GM23338 (cell line): ENCODE results near the gene RAB2B. TPM values are rescaled to one million over a fixed set of nuclear protein-coding genes. Genes with fewer than 3 reads are reported as not detected.

Experiments
- ATAC-seq: fragments of 200-7000 bp; cut with Tn5 transposase; 3 replicates; pipeline ENCODE4 v1.9.1; 2020
- DNase-seq: peaks from one replicate; pipeline ENCODE4 v3.0.0-alpha.2; 2015; ENCODE audit warnings: low spot score
- H2AFZ ChIP-seq: fragments of 200-600 bp; sonication (generic); 2 replicates; pipeline ENCODE4 v1.8.0; 2016; ENCODE audit warnings: antibody characterized with exemption, mild to moderate bottlenecking, moderate library complexity
- H3F3A ChIP-seq: fragments of 200-600 bp; sonication (generic); replicated peaks from 2 replicates; pipeline ENCODE4 v1.8.0; 2017; ENCODE audit warnings: antibody characterized with exemption, mixed run types, low read depth
- H3K27ac ChIP-seq: fragments of 200-600 bp; sonication (generic); 2 replicates; pipeline ENCODE4 v1.6.1; 2016; ENCODE audit warnings: low read depth
- H3K27me3 ChIP-seq: fragments of 200-600 bp; sonication (generic); 2 replicates; pipeline ENCODE4 v1.8.0; 2016; ENCODE audit warnings: mild to moderate bottlenecking, mixed run types, moderate library complexity; ENCODE audit not compliant: insufficient read depth
- H3K36me3 ChIP-seq: fragments of 200-600 bp; sonication (generic); 2 replicates; pipeline ENCODE4 v1.8.0; 2016; ENCODE audit warnings: mild to moderate bottlenecking; ENCODE audit not compliant: insufficient read depth
- H3K4me1 ChIP-seq: fragments of 200-600 bp; sonication (generic); 2 replicates; pipeline ENCODE4 v1.8.0; 2016; ENCODE audit warnings: mild to moderate bottlenecking, moderate library complexity; ENCODE audit not compliant: insufficient read depth
- H3K4me2 ChIP-seq: fragments of 200-600 bp; sonication (generic); 2 replicates; pipeline ENCODE4 v1.7.1; 2017; ENCODE audit warnings: mixed run types
- H3K4me3 ChIP-seq: fragments of 200-600 bp; sonication (generic); 2 replicates; pipeline ENCODE4 v1.6.1; 2016; ENCODE audit warnings: mixed run types
- H3K79me2 ChIP-seq: fragments of 200-600 bp; sonication (generic); replicated peaks from 2 replicates; pipeline ENCODE4 v1.8.0; 2017; ENCODE audit warnings: mild to moderate bottlenecking; ENCODE audit not compliant: insufficient read depth
- H3K9me2 ChIP-seq: fragments of 200-600 bp; sonication (generic); 2 replicates; pipeline ENCODE4 v1.8.0; 2017; ENCODE audit not compliant: insufficient read depth
- H4K20me1 ChIP-seq: fragments of 200-600 bp; sonication (generic); replicated peaks from 2 replicates; pipeline ENCODE4 v1.8.0; 2017; ENCODE audit warnings: mild to moderate bottlenecking; ENCODE audit not compliant: insufficient read depth
- H3K27ac Mint-ChIP-seq: 2 replicates; pipeline ENCODE4 v1.8.0; 2020; ENCODE audit warnings: inconsistent platforms, mild to moderate bottlenecking, moderate library complexity, mixed read lengths
- H3K27me3 Mint-ChIP-seq: 3 replicates; pipeline ENCODE4 v1.8.0; 2022; ENCODE audit warnings: low read depth, mild to moderate bottlenecking, moderate library complexity, mixed read lengths, inconsistent platforms; ENCODE audit not compliant: insufficient read depth, poor library complexity
- H3K36me3 Mint-ChIP-seq: 3 replicates; pipeline ENCODE4 v1.8.0; 2021; ENCODE audit warnings: low read depth, mild to moderate bottlenecking, inconsistent platforms, moderate library complexity, mixed read lengths
- H3K4me1 Mint-ChIP-seq: 3 replicates; pipeline ENCODE4 v1.8.0; 2020; ENCODE audit warnings: mild to moderate bottlenecking, inconsistent platforms, mixed read lengths
- H3K4me3 Mint-ChIP-seq: 3 replicates; pipeline ENCODE4 v1.8.0; 2021; ENCODE audit warnings: moderate library complexity, mild to moderate bottlenecking, inconsistent platforms, mixed read lengths
- H3K9me3 Mint-ChIP-seq: 3 replicates; pipeline ENCODE4 v1.8.0; 2020; ENCODE audit warnings: moderate library complexity, mild to moderate bottlenecking, inconsistent platforms, mixed read lengths
- CREB1 ChIP-seq: fragments of 250-450 bp; sonication (Bioruptor Pico); IDR thresholded peaks from 2 replicates; pipeline ENCODE4 v1.5.0; 2020; ENCODE audit warnings: low read depth, mild to moderate bottlenecking, moderate library complexity
- CTCF ChIP-seq, 2 experiments: fragments of 200-600 bp in 1 of 2; sonication (generic) in 1 of 2; conservative IDR thresholded peaks; 2 replicates each; pipeline versions ENCODE4 v1.5.1 to v1.6.1; 2016 to 2017; ENCODE audit warnings: antibody characterized with exemption in 2 of 2, low read depth in 2 of 2, mild to moderate bottlenecking in 2 of 2, moderate library complexity in 1 of 2
- EZH2 ChIP-seq: fragments of 200-600 bp; sonication (generic); IDR thresholded peaks from one replicate; pipeline ENCODE4 v1.8.0; 2017; ENCODE audit warnings: antibody characterized with exemption, mild to moderate bottlenecking, low read depth; ENCODE audit not compliant: unreplicated experiment
- EZH2phosphoT487 ChIP-seq: fragments of 200-600 bp; sonication (generic); IDR thresholded peaks from one replicate; pipeline ENCODE4 v1.8.1; 2018; ENCODE audit warnings: antibody characterized with exemption; ENCODE audit not compliant: unreplicated experiment
- NANOG ChIP-seq: IDR thresholded peaks from 2 replicates; pipeline ENCODE4 v1.6.1; 2016; ENCODE audit warnings: antibody characterized with exemption, borderline replicate concordance
- REST ChIP-seq: IDR thresholded peaks from one replicate; pipeline ENCODE4 v1.6.1; 2018; ENCODE audit warnings: antibody characterized with exemption; ENCODE audit not compliant: unreplicated experiment
- STAT1 ChIP-seq: IDR thresholded peaks from one replicate; pipeline ENCODE4 v1.6.1; 2016; ENCODE audit warnings: antibody characterized with exemption; ENCODE audit not compliant: unreplicated experiment
- ZNF331 ChIP-seq: fragments of 250-450 bp; sonication (Bioruptor Pico); IDR thresholded peaks from 2 replicates; pipeline ENCODE4 v1.5.0; 2020; ENCODE audit warnings: low read depth, mild to moderate bottlenecking, moderate library complexity
- ZNF462 ChIP-seq: fragments of 250-450 bp; sonication (Bioruptor Pico); IDR thresholded peaks from 2 replicates; pipeline ENCODE4 v1.5.0; 2020; ENCODE audit warnings: mild to moderate bottlenecking, moderate library complexity
- polyA plus RNA-seq: library from polyadenylated mRNA; unstranded; fragments of >200 nt; fragmentation: Nextera tagmentation; extraction: Ambion mirVana; gene quantifications from 2 replicates; pipeline ENCODE4 v1.2.1, GENCODE V29; 2016
- total RNA-seq: library from RNA; depleted of rRNA; stranded (reverse); fragments of >200 nt; shearing (Covaris generic); gene quantifications from 2 replicates; pipeline ENCODE4 v1.2.3, GENCODE V29; 2014

Gene RAB2B
- total and polyA plus RNA-seq, 2 experiments from 2014 or later, result 12.9 to 29.9 TPM

- H3K4me3 ChIP-seq, result peak overlapping the region; percentile 27
- H3F3A ChIP-seq, result peaks cover 36% of the 10 kb centered on the region
- Mint-ChIP-seq H3K27ac (no peak overlapping the region; the same call in 1 of the 2 replicates), H3K27me3 (peaks cover 30% of the 10 kb centered on the region), H3K36me3 (peaks cover 60% of the 10 kb centered on the region), H3K4me3 (no peak overlapping the region; the same call in 2 of the 3 replicates), H3K9me3 (no peaks in the 10 kb centered on the region; the same call in 1 of the 3 replicates), H3K4me1 (peaks cover 58% of the 10 kb centered on the region)
- H3K27ac ChIP-seq, result peak overlapping the region; percentile 85
- H3K4me1 ChIP-seq, result peaks cover 69% of the 10 kb centered on the region
- no peaks in the 10 kb centered on the region for H3K27me3 ChIP-seq
- no peak for DNase-seq
- H3K9me2 ChIP-seq, result no peaks in the 10 kb centered on the region
- peaks cover 47% of the 10 kb centered on the region for H3K79me2 ChIP-seq
- peaks cover 30% of the 10 kb centered on the region for H3K36me3 ChIP-seq
- ATAC-seq, result no peak
- peaks cover 20% of the 10 kb centered on the region for H4K20me1 ChIP-seq
- no peak overlapping the region for H2AFZ ChIP-seq
- H3K4me2 ChIP-seq, result peak overlapping the region; percentile 85
- no peak for TF ChIP-seq ZNF462 (CRISPR knock-in tag)
- TF ChIP-seq STAT1, result no peak
- no peak for TF ChIP-seq ZNF331
- no peak for TF ChIP-seq EZH2
- no peak for TF ChIP-seq NANOG
- no peak for TF ChIP-seq CTCF (conservative IDR thresholded peaks at IDR 0.05; ENCODE audit: low read depth in 2 of 2)
- TF ChIP-seq REST, result no peak
- no peak for TF ChIP-seq CREB1
- no peak for TF ChIP-seq EZH2phosphoT487
Measured at GRCh38 chr14:21521501-21521900, 44.7 kb upstream of the RAB2B start.
